Right ventricle myocardium inferior (tissue), 1 donor: Measurements from ENCODE around the gene SV2C. TPM values are rescaled to one million over a fixed set of nuclear protein-coding genes. Genes with fewer than 3 reads are reported as not detected.
"Not testable (repeated sequence)": the region's sequence is repeated elsewhere in the genome, so short reads cannot be mapped to it uniquely, and the experiment has no call there.

Source experiments
- ATAC-seq: fragments of 200-7000 bp; cut with Tn5 transposase; one replicate; pipeline ENCODE4 v1.9.1; 2020; ENCODE audit warnings: mild to moderate bottlenecking, moderate library complexity
- DNase-seq: peaks from one replicate; pipeline ENCODE4 v3.0.0; 2021; ENCODE audit errors: missing footprints
- intact Hi-C: fragments of 100-400 bp; cut with DNase I; formaldehyde crosslinking; loops from one replicate; pipeline ENCODE4 v1.11.0; 2022
- total RNA-seq: library from RNA; stranded (reverse); fragmentation: NEBNext Ultra II Directional; extraction: Animal tissue kit (Norgen Biotek cat#: 25700); gene quantifications from one replicate; pipeline ENCODE4 v1.2.1, GENCODE V29; 2021
- donor health status: DM: no; HTN: yes; CAD: no; lungs with severe emphysema.

Gene SV2C
- total RNA-seq, 1 donor from 2014 or later, result 0.22 TPM

DNA sequence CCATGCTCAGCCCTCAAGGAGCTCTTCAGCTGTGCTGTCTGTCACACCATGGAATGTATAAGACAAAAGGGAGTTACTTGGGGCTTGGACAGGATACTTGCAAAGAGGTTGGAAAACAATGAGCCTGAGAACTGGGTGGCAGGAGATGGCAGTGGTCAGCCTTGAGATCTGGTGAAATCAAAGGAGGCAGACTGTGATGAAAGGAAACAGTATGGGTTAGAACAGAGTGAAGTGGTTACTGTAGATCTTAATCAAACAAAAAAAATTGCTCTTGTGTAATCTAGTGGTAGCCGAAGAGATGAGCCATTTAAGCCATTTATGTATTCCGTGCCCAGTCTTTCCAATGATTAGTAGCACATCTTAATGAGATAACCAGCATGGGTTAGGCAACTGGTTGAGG, 142.2 kb downstream of the SV2C start:
- DNase-seq (no peak), ATAC-seq (no peak)
- intact Hi-C loops, result no loop called here

DNA sequence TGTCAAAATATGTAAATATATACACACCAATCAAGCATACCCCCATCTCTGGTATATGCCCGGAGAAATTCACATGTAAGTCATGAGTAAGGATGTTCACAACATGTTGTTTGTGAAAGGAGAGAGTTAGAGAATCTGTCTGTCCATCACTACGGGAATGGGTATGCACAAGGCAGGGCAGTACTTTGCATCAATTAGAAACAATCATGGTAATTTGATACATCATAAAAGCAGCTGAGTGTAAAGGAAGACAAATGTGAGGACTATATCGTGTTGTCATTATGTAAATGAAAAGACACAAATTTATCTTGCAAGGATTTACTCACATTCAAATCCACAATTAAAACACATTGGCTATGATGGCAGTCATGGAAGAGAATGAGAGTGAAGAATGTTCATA, 146.7 kb downstream of the SV2C start:
- DNase-seq, result no peak
- intact Hi-C loops, result no loop called here

DNA sequence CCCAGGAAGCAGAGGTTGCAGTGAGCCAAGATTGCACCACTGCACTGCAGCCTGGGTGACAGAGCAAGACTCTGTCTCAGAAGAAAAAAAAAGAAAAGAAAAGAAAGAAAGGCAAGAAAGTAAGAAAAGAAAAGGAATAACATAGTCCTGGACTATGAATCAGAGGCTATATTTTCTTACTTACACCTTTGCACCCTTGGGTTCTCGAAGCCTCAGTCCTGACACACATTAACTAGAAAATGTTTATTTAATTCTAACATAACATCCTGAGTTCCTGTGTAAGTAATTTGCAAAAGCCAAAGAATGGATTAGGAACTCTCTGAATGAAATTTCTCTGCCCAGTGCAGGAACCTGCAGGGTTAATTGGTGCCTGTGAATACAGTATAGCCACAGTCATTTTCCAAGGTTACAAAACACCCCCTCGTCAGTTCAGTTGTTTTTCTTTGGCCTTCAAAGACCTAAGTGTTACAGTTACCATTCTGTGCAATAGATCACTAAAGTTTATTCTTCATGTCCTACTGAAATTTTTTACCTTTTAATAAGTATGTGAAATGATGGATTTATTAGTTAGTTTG, 147.6 kb downstream of the SV2C start:
- ATAC-seq (no peak), DNase-seq (no peak)
- intact Hi-C loops, result no loop called here

More for the DNA sequence above, 146.7 kb downstream of the SV2C start:
- ATAC-seq, result no peak

DNA sequence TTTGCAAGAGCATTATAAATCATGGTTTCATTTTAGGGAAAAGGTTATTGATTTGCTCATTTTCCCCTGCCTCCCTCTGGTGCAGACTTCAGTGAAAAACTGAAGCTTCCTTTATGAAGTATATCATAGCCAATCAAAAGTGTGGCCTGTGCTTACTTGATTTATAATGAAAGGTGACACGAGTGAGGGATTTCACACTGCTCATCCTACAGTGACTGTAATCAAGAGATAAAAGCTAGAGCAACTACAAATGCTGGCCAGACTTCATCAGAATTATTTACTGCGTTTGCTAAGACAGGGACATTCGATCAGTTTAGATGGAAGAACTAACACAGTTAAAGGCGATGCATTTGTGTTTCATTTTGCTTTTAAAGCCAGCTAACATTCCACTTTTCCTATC, 151.5 kb downstream of the SV2C start:
- no peak for ATAC-seq

DNA sequence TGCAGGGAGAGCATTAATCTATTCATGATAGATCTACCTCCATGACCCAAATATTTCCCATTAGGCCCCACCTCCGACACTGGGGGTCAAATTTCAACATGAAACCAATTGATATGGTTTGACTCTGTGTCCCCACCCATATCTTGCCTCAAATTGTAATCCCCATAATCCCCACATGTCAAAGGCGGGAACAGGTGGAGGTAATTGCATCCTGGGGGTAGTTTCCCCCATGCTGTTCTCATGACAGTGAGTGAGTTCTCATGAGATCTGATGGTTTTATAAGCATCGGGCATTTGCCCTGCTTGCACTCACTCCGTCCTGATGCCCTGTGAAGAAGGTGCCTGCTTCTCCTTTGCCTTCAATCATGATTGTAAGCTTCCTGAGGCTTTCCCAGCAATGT, 153.5 kb downstream of the SV2C start:
- ATAC-seq (no peak), DNase-seq (no peak)
- intact Hi-C loops, result no loop called here

More for the DNA sequence above, 151.5 kb downstream of the SV2C start:
- intact Hi-C loops, result no loop called here
- DNase-seq, result no peak

DNA sequence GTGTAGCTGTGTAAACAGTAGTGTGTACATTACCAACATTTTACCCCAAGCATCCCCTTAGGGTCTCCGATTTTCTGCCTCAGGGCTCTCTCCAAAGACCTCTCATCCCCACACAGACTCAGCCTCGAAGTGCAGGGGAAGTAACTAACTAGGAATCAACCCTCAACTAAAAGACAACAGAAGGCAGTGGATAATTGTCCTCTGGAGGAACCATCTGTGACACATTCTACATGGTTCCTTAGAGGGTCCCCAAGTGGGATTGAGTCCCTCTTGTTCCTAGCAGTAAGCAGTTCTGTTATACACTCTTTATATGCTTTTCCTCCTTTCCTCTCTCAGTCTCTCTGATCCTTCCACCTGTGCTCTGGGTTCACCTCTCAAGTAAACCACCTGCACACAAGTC, 157.2 kb downstream of the SV2C start:
- no peak for ATAC-seq
- intact Hi-C loops, result no loop called here

DNA sequence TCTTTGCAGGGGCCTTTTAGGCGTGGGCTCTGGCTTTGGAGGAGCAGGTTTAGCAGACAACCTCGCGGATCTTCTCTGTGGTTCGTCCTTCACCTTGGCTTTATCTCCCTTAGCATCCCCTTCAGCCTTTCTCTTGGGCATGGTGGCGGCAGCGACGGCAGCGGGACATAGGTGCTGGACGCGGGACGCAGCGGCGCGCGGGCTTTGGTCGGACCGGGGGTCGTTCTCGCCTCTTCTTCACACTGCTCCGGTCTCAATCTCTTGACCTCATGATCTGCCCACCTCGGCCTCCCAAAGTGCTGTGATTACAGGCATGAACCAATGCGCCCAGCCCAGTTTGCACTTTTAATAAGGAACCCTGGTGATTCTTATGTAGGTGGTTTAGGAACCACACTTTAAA, 159.0 kb downstream of the SV2C start:
- DNase-seq, ATAC-seq, intact Hi-C loops: not testable (repeated sequence)

More for the DNA sequence above, 157.2 kb downstream of the SV2C start:
- DNase-seq, result no peak

DNA sequence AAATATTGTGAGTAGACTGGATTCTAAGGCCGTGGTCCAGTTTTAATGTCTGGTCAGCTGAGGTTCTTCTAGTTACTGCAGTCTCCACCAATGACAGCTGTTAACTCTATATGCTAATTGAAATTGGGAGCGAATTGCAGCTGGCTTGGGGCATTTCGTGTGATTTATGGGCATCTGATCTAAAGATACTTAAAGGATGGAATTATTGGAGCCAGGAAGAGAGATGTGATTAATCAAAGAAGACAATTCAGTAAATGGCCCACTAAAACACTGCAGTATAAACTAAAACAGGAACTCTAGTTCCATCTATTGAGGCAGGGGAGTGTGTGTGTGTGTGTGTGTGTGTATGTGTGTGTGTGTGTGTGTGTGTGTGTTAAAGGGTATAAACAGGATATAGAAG, 162.4 kb downstream of the SV2C start:
- DNase-seq, result no peak
- no peak for ATAC-seq
- intact Hi-C loops, result no loop called here

DNA sequence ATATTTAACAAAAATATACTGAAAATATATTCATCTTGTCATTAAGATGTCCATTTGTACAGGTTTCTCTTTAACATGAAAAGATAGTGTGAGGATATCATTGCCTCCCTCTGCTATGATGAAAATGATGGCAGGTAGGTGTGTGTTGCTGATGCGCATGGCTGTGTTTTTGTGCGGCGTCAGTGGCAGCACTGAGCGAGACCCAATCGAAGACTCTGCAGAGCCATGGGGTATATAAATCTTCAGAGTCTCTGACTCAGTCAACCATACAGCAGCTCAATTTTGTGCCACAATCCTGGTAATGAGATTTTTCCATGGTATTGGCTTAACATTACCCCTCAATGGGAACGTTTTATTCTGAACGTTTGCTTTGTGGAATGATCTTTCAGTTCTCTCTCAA, 166.4 kb downstream of the SV2C start:
- DNase-seq, result no peak
- intact Hi-C loops, result no loop called here
- no peak for ATAC-seq

DNA sequence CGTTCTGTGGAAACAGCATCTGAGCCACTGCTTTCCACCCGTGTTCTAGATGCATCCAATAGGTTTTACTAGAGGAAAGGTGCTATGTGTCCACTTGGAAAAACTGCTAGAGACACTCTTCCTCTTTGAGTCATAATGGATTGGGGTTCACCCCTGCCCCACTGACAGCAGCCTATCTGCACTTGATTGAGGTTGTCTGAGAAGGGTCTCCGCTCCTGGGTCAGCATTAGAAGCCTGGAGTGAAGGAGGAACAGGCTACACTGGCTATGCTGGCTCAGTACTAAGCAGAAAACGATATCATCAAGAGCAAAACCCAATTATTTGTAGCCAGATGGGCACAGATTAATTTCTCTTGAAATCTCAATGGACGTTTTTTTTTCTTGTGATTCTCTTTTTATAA, 167.3 kb downstream of the SV2C start:
- intact Hi-C loops, result no loop called here
- no peak for DNase-seq
- no peak for ATAC-seq

DNA sequence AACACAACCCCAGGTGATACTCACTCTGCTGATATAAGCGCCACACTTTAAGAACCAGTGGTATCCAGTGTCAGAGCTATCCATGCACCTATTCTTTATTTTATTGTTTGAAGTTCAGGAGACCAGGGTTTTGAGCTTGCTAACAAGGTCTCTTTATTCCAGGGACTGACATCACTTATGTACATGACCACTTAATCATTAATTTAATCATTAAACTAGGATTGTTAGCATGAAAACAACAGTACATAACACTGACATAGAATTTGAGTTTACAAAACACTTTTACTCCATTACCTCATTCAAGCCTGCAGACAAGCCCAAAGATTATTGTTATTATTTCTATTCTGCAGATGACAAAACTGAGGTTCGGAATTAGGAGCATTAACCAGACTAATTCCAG, 168.5 kb downstream of the SV2C start:
- intact Hi-C loops, result no loop called here
- no peak for DNase-seq
- ATAC-seq, result no peak

DNA sequence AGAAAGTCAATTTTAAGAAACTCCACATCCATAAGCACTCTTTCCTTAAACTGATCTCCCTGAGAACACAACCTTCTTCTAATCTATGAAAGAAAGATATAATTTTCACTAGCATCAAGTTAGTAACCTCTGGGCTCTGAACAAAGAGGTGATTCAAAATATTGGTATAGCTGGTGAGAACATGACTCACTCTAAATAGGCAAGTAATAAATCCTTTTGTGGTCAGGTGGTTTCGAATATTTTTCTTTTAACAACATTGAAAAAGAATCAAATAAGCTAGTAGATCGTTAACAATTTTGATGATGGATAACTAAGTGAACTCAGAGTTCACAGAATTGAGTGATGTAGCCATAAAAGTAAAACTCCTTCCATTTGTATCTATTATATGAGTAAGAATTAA, 169.3 kb downstream of the SV2C start:
- DNase-seq (no peak), ATAC-seq (no peak)
- intact Hi-C loops, result no loop called here

DNA sequence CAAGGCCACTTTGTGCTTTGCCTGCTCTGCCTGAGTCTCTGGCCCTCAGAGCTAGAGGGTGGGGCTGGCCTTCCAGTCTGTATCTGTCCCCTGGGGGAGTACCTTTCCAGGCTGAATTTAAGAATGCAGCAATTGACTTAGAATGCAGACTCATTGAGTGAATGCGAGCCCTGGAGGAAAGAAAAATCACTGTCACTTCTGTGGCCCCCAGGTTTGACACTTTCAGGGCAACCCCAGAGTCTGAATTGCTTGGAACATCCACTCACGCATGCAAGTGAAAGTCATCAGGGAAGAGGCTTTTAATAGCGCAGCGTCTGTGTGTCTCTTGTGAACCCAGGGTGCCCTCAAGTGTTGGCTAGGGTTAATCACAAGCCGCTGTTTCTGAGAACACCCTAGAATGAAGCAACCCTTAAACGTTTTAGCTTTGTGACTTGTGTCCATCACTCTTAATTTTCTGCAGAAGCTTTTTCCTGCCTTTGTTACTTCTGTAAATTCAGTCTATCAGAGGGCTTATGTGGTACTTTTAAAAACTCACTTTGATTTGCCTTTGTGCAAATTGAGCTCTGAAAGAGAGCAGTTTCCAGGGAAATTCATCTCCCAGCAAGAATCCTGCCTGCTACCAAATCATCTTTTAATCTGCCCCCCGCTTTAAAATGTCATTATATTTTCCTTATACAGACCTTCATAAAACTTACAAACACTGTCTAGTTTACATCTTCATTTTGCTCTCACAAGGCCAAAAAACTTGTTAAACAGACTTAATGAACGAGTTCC, 173.1 kb downstream of the SV2C start:
- intact Hi-C loops, result loop anchor here (5.0 kb wide), 3 partner anchors 519 to 1209 kb away; partner anchors contain the start of gene ANKRD31

DNA sequence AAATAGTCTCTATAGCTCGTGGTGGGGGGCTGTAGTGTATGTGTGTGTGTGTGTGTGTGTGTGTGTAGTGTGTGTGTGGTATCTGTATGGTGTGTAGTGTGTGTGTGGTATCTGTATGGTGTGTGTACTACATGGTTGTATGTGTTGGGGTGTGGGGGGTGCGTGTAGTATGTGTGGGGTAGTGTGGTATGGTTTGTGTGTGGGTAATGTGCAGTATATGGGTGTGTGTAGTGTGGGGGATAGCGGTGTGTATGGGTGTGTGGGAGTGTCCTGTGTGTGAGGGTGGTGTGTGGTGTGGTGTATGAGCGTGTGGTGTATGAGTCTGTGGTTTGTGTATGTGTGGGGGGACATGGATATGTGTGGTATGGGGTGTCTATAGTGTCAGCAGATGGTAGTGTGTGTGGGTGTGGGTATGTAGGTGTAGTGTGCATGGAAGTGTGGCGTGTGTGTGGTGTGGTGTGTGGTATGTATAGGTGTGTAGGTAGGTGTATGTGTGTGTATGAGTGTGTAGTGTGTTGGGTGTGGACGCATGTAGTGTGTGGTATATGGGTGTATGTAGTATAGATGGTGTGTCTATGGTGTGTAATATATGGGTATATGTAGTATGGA, 174.1 kb downstream of the SV2C start:
- ATAC-seq, result no peak
- DNase-seq, result no peak
- intact Hi-C loops, result loop anchor here (5.0 kb wide), 3 partner anchors 520 to 1210 kb away; partner anchors contain the start of gene ANKRD31

More for the DNA sequence above, 173.1 kb downstream of the SV2C start:
- ATAC-seq (peak; percentile 90), DNase-seq (no peak)

DNA sequence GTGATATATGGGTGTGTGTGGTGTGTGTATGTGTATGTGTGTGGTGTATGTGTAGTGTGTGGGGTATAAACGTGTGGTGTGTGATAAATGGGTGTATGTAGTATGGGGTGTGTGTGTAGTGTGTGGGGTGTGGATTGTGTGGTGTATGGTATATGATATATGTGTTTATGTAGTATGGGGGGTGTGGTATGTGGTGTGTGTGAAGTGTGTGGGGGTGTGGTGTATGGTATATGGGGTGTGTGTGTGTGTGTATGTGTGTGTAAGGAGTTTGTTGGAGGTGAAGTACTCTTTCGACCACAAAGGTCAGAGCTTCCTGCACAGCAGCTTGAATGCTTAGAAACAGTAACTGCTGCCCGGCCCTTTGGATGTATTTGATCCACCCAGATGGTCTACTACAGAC, 174.7 kb downstream of the SV2C start:
- ATAC-seq (no peak), DNase-seq (no peak)
- intact Hi-C loops, result loop anchor here (5.0 kb wide), 3 partner anchors 521 to 1211 kb away; partner anchors contain the start of gene ANKRD31

DNA sequence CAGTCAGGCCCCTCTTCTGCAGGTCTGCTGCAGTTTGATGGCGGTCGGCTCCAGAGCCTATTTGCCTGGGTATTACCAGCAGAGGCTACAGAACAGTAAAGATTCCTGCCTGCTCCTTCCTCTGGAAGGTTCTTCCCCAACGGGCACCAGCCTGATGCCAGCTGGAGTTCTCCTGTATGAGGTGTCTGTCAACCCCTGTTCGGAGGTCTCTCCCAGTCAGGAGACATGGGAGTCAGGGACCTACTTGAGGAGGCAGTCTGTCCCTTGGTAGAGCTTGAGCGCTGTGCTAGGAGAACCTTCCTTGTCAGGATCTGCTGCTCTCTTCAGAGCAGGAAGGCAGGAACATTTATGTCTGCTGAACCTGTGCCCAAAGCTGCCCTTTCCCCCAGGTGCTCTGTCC, 181.5 kb downstream of the SV2C start:
- intact Hi-C loops, result no loop called here
- DNase-seq (no peak), ATAC-seq (no peak)

DNA sequence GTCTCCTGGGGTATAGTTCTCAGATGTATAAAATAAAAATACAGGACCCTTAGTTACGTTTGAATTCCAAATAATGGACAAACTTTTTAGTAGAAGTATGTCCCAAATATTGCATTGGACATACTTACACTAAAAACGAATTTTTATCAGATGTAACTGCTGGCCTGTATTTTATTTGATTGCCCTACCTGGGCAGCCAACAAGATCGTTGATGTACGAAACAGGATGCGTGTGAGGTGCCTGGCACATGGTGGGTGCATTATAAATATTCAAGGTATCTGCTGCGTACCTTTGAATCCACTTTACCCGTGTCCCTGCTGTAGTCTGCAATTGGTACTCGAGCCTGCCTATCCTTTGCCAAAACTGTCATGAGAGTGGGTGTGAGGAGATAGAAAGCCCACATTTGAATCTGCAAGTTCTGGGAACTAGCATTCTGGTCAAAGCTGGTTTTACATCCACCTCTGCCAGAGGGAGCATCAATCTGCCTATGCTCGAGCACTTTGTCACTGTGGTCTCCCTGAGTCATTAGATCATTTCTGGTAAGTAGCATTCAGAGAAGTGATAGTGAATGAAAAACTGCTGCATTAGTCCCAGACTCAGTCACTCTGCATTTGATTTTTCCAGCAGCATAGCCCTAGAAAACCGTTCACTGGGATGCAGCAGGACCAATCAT, 186.2 kb downstream of the SV2C start:
- ATAC-seq (no peak), DNase-seq (no peak)
- intact Hi-C loops, result no loop called here

DNA sequence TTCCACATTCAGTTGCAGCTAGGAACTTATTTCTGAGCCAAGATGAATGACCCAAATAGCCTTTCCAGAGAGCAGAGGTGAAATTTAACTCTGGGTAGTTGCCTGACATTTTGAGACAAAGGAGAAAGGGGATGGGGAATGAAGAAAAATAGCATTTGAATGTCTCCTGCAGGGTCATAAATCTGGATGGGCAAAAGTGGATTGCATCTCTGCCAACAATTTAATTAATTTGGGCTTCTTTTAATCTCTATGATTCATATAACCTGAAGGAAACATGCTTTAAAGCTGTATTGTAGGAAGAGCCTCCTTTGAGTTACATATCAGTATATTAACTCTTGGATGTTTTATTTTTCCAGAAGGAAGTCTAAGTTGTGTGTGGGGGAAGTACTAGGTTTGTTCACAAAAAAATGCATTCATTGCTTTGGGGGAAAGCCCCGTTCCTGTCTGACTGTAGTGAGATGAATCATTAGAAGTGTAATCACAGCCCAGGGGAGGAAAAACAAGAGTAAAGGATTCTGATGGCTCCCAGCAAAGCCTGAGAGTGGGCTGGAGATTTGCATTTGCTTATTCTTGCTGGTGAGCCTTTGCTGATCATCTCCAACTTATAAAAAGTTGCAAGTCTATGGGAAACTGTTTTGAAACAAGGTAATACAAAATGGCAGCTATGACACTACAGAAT, 186.9 kb downstream of the SV2C start:
- ATAC-seq (no peak), DNase-seq (no peak)
- intact Hi-C loops, result no loop called here

DNA sequence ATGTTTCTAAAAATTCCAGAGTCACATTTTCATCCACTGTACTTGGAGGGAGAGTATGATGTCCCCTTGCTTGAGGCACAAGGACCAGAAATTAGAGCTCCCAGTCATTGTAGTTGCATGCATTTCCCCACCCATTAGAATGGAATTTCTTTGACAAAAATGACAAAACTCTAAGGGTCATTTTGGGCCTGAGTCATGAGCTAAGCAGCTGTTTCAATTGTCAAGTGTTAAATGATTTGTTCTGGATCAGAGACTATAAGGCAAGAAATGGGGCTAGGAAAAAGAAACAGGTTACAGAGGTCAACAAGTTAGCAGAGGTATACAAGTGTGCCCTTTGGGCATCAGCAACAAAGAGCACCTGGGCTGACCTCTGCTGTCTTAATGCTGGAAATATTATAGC, 188.7 kb downstream of the SV2C start:
- ATAC-seq (no peak), DNase-seq (no peak)
- intact Hi-C loops, result no loop called here
